MM.1S (cell line): ENCODE measurements around the gene TEX2.

ENCODE experiments used
- CTCF ChIP-seq: fragments of 300-600 bp; sonication (generic); IDR thresholded peaks from 2 replicates; pipeline ENCODE4 v1.5.1; 2016; ENCODE audit warnings: antibody characterized with exemption, low read length, mixed read lengths
- EZH2 ChIP-seq: fragments of 300-600 bp; sonication (generic); optimal IDR thresholded peaks from 2 replicates; pipeline ENCODE3; 2017; ENCODE audit warnings: low read depth, mild to moderate bottlenecking, antibody characterized with exemption, low read length, mixed read lengths
- EZH2phosphoT487 ChIP-seq: fragments of 300-600 bp; sonication (generic); IDR thresholded peaks from 2 replicates; pipeline ENCODE4 v1.6.1; 2018; ENCODE audit warnings: antibody characterized with exemption, low read length

DNA sequence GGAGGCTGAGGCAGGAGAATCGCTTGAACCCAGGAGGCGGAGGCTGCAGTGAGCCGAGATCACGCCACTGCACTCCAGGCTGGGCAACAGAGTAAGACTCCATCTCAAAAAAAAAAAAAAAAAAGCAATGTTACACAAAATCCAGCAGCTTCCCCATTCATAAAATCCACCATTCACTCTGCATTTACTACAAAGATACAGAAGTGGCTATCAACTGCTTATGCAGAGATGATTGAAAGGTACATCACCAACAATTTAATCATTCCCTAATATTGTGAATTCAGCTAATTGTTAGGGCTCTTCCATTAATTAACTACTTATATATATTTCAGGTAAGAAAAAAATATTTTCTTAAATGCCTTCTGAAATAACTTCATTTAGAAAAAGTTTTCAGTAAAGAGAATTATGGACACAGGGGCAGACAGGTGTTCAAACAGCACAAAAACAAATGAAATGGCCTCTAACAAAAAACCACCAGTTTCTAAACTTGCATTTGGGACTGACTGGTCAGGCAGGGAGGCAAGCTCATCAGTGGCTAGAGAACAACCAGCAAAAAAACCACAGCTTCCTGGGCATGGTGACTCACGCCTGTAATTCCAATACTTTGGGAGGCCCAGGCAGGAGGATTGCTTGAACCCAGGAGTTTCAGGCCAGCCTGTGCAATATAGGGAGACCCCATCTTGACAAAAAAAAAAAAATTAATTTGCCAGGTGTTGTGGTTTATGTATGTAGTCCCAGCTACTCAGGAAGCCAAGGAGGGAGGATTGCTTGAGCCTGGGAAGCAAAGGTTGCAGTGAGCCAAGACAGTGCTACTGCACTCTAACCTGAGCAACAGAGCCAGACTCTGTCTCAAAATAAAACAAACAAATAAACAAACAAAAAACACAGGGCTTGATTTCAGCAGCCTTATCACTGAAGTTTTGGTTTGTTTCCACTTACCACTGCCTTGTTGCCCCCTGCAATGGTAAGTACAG lies 159.4 kb downstream of the TEX2 start:
- TF ChIP-seq CTCF (no peak), EZH2phosphoT487 (no peak), EZH2 (no peak)
